Measurements from ENCODE around the gene ADAMTSL3.

GRCh38 chr15:83818591-83818990 lies 164.7 kb downstream of the ADAMTSL3 start:
- TF ChIP-seq EP300 (IDR thresholded peaks at IDR 0.05; ENCODE audit: low read depth) (no peak), CTCF (IDR thresholded peaks at IDR 0.05) (no peak), POLR2A (IDR thresholded peaks at IDR 0.05) (no peak), POLR2AphosphoS5 (IDR thresholded peaks at IDR 0.05) (no peak)

Data from transverse colon (tissue), 4 donors.